SH-SY5Y (cell line): ENCODE measurements around the gene KLHL4.

Source experiments
- GATA2 ChIP-seq: IDR thresholded peaks from 2 replicates; pipeline ENCODE4 v1.6.1; 2011; ENCODE audit warnings: mild to moderate bottlenecking, low read depth, low read length
- GATA3 ChIP-seq: IDR thresholded peaks from 2 replicates; pipeline ENCODE4 v1.6.1; 2011; ENCODE audit warnings: low read depth, mild to moderate bottlenecking, low read length, moderate library complexity

The KLHL4 gene

DNA sequence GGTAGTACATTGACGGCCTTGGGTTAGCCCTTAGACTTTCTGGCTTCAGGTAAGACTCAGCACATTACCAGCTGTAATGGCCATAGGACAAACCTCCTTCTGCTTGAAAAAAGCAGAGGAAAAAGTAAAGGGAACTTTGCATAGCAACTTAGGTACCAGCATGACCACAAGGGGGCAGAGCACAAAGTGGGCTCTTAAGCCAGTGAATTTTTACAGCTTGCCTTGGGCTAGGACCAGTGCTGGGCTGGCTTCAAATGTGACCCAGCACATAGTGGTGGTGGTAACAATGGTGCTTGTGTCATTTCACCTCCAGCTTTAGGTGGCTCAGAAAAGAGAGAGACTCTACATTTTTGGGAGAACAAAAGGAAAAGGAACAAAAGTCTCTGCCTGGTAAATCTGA, 66.1 kb downstream of the KLHL4 start:
- no peak for TF ChIP-seq GATA2
- no peak for TF ChIP-seq GATA3

DNA sequence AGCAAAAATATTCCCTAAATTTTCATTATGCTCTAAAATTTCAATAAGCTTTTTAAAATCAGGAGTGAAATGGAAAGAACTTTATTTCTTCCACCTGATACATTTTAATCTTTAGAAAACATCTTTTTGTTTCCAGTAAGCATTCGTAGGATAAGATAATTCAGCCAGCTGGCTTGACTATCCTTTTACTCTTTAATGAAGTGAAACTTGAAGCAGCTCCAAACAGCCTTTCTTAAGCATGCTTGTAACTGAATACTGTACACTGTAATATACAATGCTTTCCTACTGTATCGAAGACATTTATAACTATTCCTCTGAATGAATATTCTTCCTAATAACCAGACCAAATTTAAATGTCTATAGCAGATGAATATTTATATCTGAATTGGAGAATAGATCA, 98.8 kb downstream of the KLHL4 start:
- no peak for TF ChIP-seq GATA3
- TF ChIP-seq GATA2: no peak

- no peak for TF ChIP-seq GATA2
- no peak for TF ChIP-seq GATA3
These were observed 104.1 kb downstream of the KLHL4 start for GRCh38 chrX:87621697-87622096.

- TF ChIP-seq GATA3 (no peak), GATA2 (no peak)
These were observed 109.4 kb downstream of the KLHL4 start for GRCh38 chrX:87626996-87627395.

- TF ChIP-seq GATA3: no peak
- TF ChIP-seq GATA2: no peak
These were observed 116.8 kb downstream of the KLHL4 start for GRCh38 chrX:87634361-87634760.

- TF ChIP-seq GATA3 (no peak), GATA2 (no peak)
These were observed 118.9 kb downstream of the KLHL4 start for GRCh38 chrX:87636533-87636932.

GRCh38 chrX:87661761-87662160, 144.2 kb downstream of the KLHL4 start:
- TF ChIP-seq GATA2 (no peak), GATA3 (no peak)

GRCh38 chrX:87663421-87663820, 145.8 kb downstream of the KLHL4 start:
- TF ChIP-seq GATA3: no peak
- no peak for TF ChIP-seq GATA2

- TF ChIP-seq GATA3 (no peak), GATA2 (no peak)
These were observed 146.8 kb downstream of the KLHL4 start for GRCh38 chrX:87664381-87664780.

DNA sequence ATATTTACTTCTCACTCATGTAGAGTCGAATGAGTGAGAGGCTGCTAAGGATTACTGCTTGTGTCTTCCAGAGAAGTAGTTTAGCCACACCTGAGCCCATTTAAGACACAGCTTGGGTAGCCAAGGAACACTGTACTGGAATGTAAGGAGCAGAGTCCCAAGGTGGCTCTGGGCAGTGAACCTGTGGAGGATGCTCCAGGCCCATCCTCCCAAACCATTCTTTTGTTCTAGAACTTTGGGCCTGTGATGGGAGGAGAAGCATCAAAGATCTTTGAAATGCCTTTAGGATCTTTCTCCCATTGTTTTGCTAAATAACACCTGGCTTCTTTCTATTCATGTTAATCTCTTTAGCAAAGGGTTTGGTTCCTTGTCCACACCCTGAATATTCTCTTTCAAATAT, 162.2 kb downstream of the KLHL4 start:
- TF ChIP-seq GATA2 (no peak), GATA3 (no peak)

GRCh38 chrX:87687703-87688102, 170.1 kb downstream of the KLHL4 start:
- TF ChIP-seq GATA3 (no peak), GATA2 (no peak)

- TF ChIP-seq GATA2 (no peak), GATA3 (no peak)
These were observed 175.6 kb downstream of the KLHL4 start for GRCh38 chrX:87693204-87693603.

GRCh38 chrX:87697409-87697808, 179.8 kb downstream of the KLHL4 start:
- TF ChIP-seq GATA2: no peak
- TF ChIP-seq GATA3: no peak

- TF ChIP-seq GATA2 (no peak), GATA3 (no peak)
These were observed 185.2 kb downstream of the KLHL4 start for GRCh38 chrX:87702795-87703194.

DNA sequence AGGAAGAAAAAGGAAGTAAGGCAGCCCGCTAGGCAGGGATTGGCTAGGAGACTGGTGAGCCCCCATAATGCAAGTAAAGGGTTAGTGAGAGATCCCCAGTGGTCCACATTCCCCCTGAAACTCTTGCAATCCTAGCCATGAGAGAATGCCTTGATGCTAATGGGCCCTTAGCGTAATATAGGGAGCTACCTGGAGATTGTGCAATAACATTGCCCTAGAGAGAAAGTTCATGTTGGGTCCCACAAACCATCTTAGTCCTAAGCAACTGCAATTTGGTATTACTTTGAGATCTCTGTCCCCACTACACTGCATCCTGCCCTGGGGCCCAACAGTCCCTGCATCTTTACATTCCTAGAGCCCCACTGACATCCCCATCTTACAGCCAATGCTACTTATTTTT, 188.5 kb downstream of the KLHL4 start:
- TF ChIP-seq GATA2 (no peak), GATA3 (no peak)

DNA sequence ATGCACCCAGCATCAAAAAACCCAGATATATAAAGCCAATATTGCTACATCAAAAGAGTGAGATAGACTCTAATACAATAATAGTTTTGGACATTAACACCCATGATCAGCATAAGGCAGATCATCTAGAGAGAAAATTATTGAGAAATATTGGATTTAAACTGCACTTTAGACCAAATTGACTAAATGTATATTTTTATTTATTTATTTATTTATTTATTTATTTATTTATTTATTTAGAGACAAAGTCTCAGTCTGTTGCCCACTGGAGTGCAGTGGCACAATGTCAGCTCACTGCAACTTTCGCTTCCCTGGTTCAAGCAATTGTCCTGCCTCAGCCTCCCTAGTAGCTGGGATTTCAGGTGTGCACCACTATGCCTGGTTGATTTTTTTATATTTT, 193.0 kb downstream of the KLHL4 start:
- TF ChIP-seq GATA3 (no peak), GATA2 (no peak)
